ENCODE measurements around the gene MACROD2. TPM values are rescaled to one million over a fixed set of nuclear protein-coding genes. Genes with fewer than 3 reads are reported as not detected.

Gene MACROD2
- total RNA-seq, 1 donor from 2014 or later: 6.7 TPM

GRCh38 chr20:14879839-14880238, 884.5 kb downstream of the MACROD2 start:
- Mint-ChIP-seq H3K9me3 (peaks cover 17% of the 10 kb centered on the region), H3K27me3 (no peaks in the 10 kb centered on the region), H3K4me3 (no peak overlapping the region), H3K36me3 (no peaks in the 10 kb centered on the region), H3K27ac (peak overlapping the region; percentile 62), H3K4me1 (ENCODE audit: unreplicated experiment) (peaks cover 18% of the 10 kb centered on the region)
- no peak for DNase-seq (ENCODE audit: extremely low spot score, unreplicated experiment)
- TF ChIP-seq, protein P1, sequence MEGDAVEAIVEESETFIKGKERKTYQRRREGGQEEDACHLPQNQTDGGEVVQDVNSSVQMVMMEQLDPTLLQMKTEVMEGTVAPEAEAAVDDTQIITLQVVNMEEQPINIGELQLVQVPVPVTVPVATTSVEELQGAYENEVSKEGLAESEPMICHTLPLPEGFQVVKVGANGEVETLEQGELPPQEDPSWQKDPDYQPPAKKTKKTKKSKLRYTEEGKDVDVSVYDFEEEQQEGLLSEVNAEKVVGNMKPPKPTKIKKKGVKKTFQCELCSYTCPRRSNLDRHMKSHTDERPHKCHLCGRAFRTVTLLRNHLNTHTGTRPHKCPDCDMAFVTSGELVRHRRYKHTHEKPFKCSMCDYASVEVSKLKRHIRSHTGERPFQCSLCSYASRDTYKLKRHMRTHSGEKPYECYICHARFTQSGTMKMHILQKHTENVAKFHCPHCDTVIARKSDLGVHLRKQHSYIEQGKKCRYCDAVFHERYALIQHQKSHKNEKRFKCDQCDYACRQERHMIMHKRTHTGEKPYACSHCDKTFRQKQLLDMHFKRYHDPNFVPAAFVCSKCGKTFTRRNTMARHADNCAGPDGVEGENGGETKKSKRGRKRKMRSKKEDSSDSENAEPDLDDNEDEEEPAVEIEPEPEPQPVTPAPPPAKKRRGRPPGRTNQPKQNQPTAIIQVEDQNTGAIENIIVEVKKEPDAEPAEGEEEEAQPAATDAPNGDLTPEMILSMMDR (conservative IDR thresholded peaks at IDR 0.05): no peak

- Mint-ChIP-seq H3K4me1 (ENCODE audit: unreplicated experiment) (peaks cover 18% of the 10 kb centered on the region), H3K4me3 (no peak overlapping the region), H3K9me3 (peaks cover 17% of the 10 kb centered on the region), H3K27ac (no peak overlapping the region), H3K27me3 (no peaks in the 10 kb centered on the region), H3K36me3 (peaks cover 3% of the 10 kb centered on the region)
- TF ChIP-seq, protein P1 (conservative IDR thresholded peaks at IDR 0.05): no peak
- no peak for DNase-seq (ENCODE audit: extremely low spot score, unreplicated experiment)
Measured at GRCh38 chr20:14881518-14881917, 886.2 kb downstream of the MACROD2 start.

GRCh38 chr20:14882157-14882556, 886.8 kb downstream of the MACROD2 start:
- peaks cover 17% of the 10 kb centered on the region for H3K9me3 Mint-ChIP-seq
- H3K4me3 Mint-ChIP-seq: no peak overlapping the region
- H3K27me3 Mint-ChIP-seq: no peaks in the 10 kb centered on the region
- H3K27ac Mint-ChIP-seq: peak overlapping the region; percentile 69
- H3K4me1 Mint-ChIP-seq (ENCODE audit: unreplicated experiment): peaks cover 18% of the 10 kb centered on the region
- DNase-seq (ENCODE audit: extremely low spot score, unreplicated experiment): no peak
- peaks cover 3% of the 10 kb centered on the region for H3K36me3 Mint-ChIP-seq
- TF ChIP-seq, protein P1 (conservative IDR thresholded peaks at IDR 0.05): no peak

- H3K4me1 Mint-ChIP-seq (ENCODE audit: unreplicated experiment): peaks cover 17% of the 10 kb centered on the region
- H3K27me3 Mint-ChIP-seq: no peaks in the 10 kb centered on the region
- no peak overlapping the region for H3K4me3 Mint-ChIP-seq
- peaks cover 15% of the 10 kb centered on the region for H3K9me3 Mint-ChIP-seq
- TF ChIP-seq, protein P1 (conservative IDR thresholded peaks at IDR 0.05): no peak
- peak overlapping the region; percentile 69 for H3K27ac Mint-ChIP-seq
- peaks cover 3% of the 10 kb centered on the region for H3K36me3 Mint-ChIP-seq
- no peak for DNase-seq (ENCODE audit: extremely low spot score, unreplicated experiment)
Measured at GRCh38 chr20:14882846-14883245, 887.5 kb downstream of the MACROD2 start.

DNA sequence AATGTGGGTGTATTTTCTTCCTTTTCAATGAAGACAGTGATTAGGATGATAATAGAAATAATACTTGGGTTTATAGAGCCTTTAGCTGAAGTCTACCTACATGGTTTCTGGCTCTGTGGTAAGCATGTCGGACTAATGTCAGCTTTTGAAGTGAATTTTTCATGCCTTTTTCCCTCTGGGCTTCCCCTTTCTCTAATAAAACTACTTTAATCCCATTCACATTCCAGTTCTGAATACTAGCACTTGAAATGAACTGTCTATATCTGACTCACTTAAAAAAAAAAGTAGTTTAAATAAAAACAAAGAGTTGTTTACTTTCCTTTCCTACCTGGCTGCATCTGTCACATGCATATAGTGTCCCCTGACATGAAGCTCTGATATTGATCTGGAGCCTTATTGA, 888.0 kb downstream of the MACROD2 start:
- no peak for DNase-seq (ENCODE audit: extremely low spot score, unreplicated experiment)
- peaks cover 12% of the 10 kb centered on the region for H3K9me3 Mint-ChIP-seq
- H3K36me3 Mint-ChIP-seq: peaks cover 3% of the 10 kb centered on the region
- H3K4me1 Mint-ChIP-seq (ENCODE audit: unreplicated experiment): peaks cover 19% of the 10 kb centered on the region
- H3K4me3 Mint-ChIP-seq: no peak overlapping the region
- H3K27ac Mint-ChIP-seq: no peak overlapping the region
- H3K27me3 Mint-ChIP-seq: no peaks in the 10 kb centered on the region
- TF ChIP-seq, protein P1 (conservative IDR thresholded peaks at IDR 0.05): no peak

GRCh38 chr20:14885661-14886060, 890.3 kb downstream of the MACROD2 start:
- no peak for DNase-seq (ENCODE audit: extremely low spot score, unreplicated experiment)
- H3K4me1 Mint-ChIP-seq (ENCODE audit: unreplicated experiment): peaks cover 15% of the 10 kb centered on the region
- H3K36me3 Mint-ChIP-seq: peaks cover 8% of the 10 kb centered on the region
- no peak overlapping the region for H3K4me3 Mint-ChIP-seq
- H3K27me3 Mint-ChIP-seq: no peaks in the 10 kb centered on the region
- H3K27ac Mint-ChIP-seq: no peak overlapping the region
- TF ChIP-seq, protein P1 (conservative IDR thresholded peaks at IDR 0.05): no peak
- H3K9me3 Mint-ChIP-seq: peaks cover 12% of the 10 kb centered on the region
